Measurements from ENCODE around the gene STRA6.

DNA sequence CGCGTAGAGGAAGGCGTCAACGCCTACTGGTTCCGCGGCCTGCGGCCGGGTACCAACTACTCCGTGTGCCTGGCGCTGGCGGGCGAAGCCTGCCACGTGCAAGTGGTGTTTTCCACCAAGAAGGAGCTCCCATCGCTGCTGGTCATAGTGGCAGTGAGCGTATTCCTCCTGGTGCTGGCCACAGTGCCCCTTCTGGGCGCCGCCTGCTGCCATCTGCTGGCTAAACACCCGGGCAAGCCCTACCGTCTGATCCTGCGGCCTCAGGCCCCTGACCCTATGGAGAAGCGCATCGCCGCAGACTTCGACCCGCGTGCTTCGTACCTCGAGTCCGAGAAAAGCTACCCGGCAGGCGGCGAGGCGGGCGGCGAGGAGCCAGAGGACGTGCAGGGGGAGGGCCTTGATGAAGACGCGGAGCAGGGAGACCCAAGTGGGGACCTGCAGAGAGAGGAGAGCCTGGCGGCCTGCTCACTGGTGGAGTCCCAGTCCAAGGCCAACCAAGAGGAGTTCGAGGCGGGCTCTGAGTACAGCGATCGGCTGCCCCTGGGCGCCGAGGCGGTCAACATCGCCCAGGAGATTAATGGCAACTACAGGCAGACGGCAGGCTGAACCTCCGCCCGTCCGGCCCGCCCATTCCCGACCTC lies 68.1 kb downstream of the STRA6 start:
- TF ChIP-seq EZH2 (IDR thresholded peaks at IDR 0.05) (no peak), POLR2AphosphoS5 (IDR thresholded peaks at IDR 0.05; ENCODE audit: borderline replicate concordance, low read depth, low read length) (no peak)
